Right lobe of liver (tissue), 6 donors: ENCODE measurements around the gene COX7A1. TPM values are rescaled to one million over a fixed set of nuclear protein-coding genes. Genes with fewer than 3 reads are reported as not detected.
"Not testable (repeated sequence)": the region's sequence is repeated elsewhere in the genome, so short reads cannot be mapped to it uniquely, and the experiment has no call there.

Experiments used
- ATAC-seq, 4 donors: fragments of 200-7000 bp; cut with Tn5 transposase; one replicate each; pipeline ENCODE4 v1.9.1; 2020; ENCODE audit warnings: mild to moderate bottlenecking in 4 of 4, moderate library complexity in 4 of 4
- DNase-seq, 3 donors: peaks; one replicate each; pipeline ENCODE4 v3.0.0-alpha.2; 2020
- H3K27ac ChIP-seq, 3 donors: fragments of 200-600 bp; one replicate each; pipeline ENCODE4 v1.8.0; 2022
- H3K27me3 ChIP-seq, 2 donors: fragments of 200-600 bp; one replicate each; pipeline ENCODE4 v1.8.0; 2022
- H3K36me3 ChIP-seq, 4 donors: fragments of 200-600 bp; sonication (generic) in 1 of 4; one replicate each; pipeline versions ENCODE4 v1.5.1 to v1.8.0; 2017 to 2022; ENCODE audit warnings: control low read depth in 1 of 4
- H3K4me1 ChIP-seq, 4 donors: fragments of 200-600 bp; sonication (generic) in 1 of 4; one replicate each; pipeline versions ENCODE4 v1.5.1 to v1.8.0; 2017 to 2022; ENCODE audit warnings: control low read depth in 1 of 4
- H3K4me3 ChIP-seq, 3 donors: fragments of 200-600 bp; one replicate each; pipeline ENCODE4 v1.8.0; 2022
- H3K9me3 ChIP-seq, 4 donors: fragments of 200-600 bp; sonication (generic) in 1 of 4; one replicate each; pipeline versions ENCODE4 v1.5.1 to v1.8.0; 2017 to 2022; ENCODE audit warnings: control low read depth in 1 of 4
- POLR2A ChIP-seq: fragments of 450-650 bp; IDR thresholded peaks from one replicate; pipeline ENCODE4 v1.6.1; 2017; ENCODE audit warnings: antibody characterized with exemption, mild to moderate bottlenecking
- WGBS: methylation state at CpG from one replicate; pipeline ENCODE4 v1.1.6; 2018; ENCODE audit warnings: low coverage, low lambda C conversion rate; ENCODE audit not compliant: insufficient coverage; ENCODE audit errors: missing lambda C conversion rate; 5-methylcytosine and 5-hydroxymethylcytosine counted together
- intact Hi-C, 2 donors: fragments of 100-400 bp; cut with DNase I; formaldehyde crosslinking; loops; one replicate each; pipeline versions ENCODE4 v1.11.2 to v1.14.1; 2022
- total RNA-seq, 6 experiments: library from RNA; depleted of rRNA in 2 of 6; stranded (reverse); fragments of >200 nt in 2 of 6; fragmentation: NEBNext Ultra II Directional in 3 of 6; extraction: Animal tissue kit (Norgen Biotek cat#: 25700) in 3 of 6; gene quantifications; one replicate each; pipeline versions ENCODE4 v1.1.0 to v1.2.4, GENCODE V29; 2016 to 2023
- TF ChIP-seq, protein P1 (sequence below), 4 donors: fragments of 200-600 bp in 3 of 4; fragments of 450-650 bp in 1 of 4; IDR thresholded peaks; one replicate each; pipeline versions ENCODE4 v1.5.1 to v1.8.0; 2016 to 2022; ENCODE audit warnings: antibody characterized with exemption in 4 of 4, mild to moderate bottlenecking in 2 of 4
- donor health status: DM: no; HTN: yes; CAD: no.
- donor health status: DM: no; HTN: no; CAD: no.
- donor health status: DM: no; HTN: no; CAD: no.
- donor health status: DM: no; HTN: yes; CAD: no.
- donor health status: DM: no; HTN: yes; CAD: no.

Gene COX7A1
- total RNA-seq, 6 experiments from 2014 or later = 1.0 to 6.2 (median 3.8) TPM

DNA sequence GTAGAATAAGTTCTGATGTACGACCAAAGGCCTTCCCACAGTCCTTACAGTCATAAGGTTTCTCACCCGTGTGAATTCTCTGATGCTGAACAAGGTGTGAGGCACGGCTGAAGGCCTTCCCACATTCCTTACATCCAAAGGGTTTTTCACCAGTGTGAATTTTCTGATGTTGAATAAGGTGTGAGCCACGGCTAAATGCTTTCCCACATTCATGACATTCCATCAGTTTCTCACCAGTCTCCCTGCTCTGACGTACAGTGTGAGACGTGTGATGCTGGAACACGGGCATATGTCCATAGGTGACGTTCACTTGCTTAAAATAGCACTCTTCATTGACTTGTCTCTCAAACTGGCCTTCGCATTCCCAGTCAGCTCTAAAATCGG, 31.0 kb upstream of the COX7A1 start:
- no peak overlapping the region for H3K4me3 ChIP-seq
- peaks cover 0 to 14% (median 4%) of the 10 kb centered on the region in 4 donors for H3K36me3 ChIP-seq
- intact Hi-C loops = no loop called here
- no peak for DNase-seq
- H3K4me1 ChIP-seq = no peaks in the 10 kb centered on the region
- H3K27me3 ChIP-seq = no peaks in the 10 kb centered on the region
- H3K27ac ChIP-seq = no peak overlapping the region
- ATAC-seq = no peak
- no peak for TF ChIP-seq POLR2A
- TF ChIP-seq, protein P1, sequence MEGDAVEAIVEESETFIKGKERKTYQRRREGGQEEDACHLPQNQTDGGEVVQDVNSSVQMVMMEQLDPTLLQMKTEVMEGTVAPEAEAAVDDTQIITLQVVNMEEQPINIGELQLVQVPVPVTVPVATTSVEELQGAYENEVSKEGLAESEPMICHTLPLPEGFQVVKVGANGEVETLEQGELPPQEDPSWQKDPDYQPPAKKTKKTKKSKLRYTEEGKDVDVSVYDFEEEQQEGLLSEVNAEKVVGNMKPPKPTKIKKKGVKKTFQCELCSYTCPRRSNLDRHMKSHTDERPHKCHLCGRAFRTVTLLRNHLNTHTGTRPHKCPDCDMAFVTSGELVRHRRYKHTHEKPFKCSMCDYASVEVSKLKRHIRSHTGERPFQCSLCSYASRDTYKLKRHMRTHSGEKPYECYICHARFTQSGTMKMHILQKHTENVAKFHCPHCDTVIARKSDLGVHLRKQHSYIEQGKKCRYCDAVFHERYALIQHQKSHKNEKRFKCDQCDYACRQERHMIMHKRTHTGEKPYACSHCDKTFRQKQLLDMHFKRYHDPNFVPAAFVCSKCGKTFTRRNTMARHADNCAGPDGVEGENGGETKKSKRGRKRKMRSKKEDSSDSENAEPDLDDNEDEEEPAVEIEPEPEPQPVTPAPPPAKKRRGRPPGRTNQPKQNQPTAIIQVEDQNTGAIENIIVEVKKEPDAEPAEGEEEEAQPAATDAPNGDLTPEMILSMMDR (IDR thresholded peaks at IDR 0.05) = no peak
- no peaks in the 10 kb centered on the region for H3K9me3 ChIP-seq
- 93% methylated on average over 9 of the region's 10 CpGs for WGBS

DNA sequence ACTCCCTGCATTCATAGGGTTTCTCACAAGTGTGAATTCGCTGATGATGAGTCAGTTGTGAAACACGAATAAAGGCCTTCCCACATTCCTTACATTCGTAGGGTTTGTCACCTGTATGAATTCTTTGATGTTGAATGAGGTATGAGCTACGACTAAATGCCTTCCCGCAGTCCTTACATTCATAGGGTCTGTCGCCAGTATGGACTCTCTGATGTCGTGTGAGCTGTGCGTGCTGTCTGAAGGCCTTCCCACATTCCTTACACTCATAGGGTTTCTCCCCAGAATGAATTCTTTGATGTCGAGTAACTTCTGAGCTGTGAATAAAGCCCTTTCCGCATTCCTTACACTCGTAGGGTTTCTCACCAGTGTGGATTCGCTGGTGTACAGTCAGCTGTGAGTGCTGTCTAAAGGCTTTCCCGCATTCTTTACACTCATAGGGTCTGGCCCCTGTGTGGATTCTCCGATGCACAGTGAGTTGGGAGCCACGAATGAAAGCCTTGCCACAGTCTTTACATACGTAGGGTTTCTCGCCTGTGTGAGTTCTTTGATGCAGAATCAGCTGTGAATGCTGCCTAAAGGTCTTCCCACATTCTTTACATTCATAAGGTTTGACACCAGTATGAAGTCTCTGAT, 30.5 kb upstream of the COX7A1 start:
- ATAC-seq = no peak
- intact Hi-C loops = no loop called here
- Histone ChIP-seq H3K9me3 (no peaks in the 10 kb centered on the region), H3K4me3 (no peak overlapping the region), H3K4me1 (no peaks in the 10 kb centered on the region), H3K36me3 (peaks cover 0 to 14% (median 4%) of the 10 kb centered on the region in 4 donors), H3K27ac (no peak overlapping the region), H3K27me3 (no peaks in the 10 kb centered on the region)
- TF ChIP-seq, protein P1 (IDR thresholded peaks at IDR 0.05) = no peak
- TF ChIP-seq POLR2A = no peak
- WGBS = 88% methylated on average over 13 of the region's 17 CpGs
- DNase-seq = no peak

DNA sequence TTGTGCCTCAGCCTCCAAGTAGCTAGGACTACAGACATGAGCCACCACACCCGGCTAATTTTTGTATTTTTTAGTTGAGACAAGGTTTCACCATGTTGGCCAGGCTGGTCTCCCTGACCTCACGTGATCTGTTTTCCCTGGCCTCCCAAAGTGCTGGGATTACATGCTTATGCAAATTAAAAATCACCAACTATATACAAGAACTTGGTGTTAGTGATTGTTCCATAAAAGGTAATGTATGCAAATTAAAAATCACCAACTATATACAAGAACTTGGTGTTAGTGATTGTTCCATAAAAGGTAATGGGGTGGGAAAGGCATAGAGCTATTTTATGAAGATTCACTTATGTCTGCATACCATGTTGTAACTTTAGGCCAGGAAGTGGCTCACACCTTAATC, 26.8 kb upstream of the COX7A1 start:
- H3K9me3 ChIP-seq, DNase-seq, H3K27me3 ChIP-seq, intact Hi-C loops, H3K27ac ChIP-seq, ATAC-seq, H3K4me3 ChIP-seq, H3K4me1 ChIP-seq: not testable (repeated sequence)
- H3K36me3 ChIP-seq = peaks cover 0 to 14% (median 4%) of the 10 kb centered on the region in 4 donors
- 64% methylated on average over 2 of the region's 2 CpGs for WGBS

DNA sequence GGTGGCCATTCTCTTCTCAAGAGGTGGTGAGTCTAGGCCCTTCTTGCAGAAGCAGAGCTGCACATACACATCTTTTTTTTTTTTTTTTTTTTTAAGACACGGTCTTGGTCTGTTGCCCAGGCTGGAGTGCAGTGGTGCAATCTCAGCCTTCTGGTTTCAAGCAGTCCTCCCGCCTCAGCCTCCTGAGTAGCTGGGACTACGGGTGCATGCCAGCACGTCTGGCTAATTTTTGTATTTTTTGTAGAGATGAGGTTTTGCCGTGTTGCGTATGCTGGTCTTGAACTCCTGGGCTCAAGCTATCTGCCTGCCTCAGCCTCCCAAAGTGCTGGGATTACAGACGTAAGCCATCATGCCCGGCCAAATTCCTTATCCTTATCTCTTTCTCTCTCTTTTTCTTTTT, 21.6 kb upstream of the COX7A1 start:
- H3K4me3 ChIP-seq, H3K9me3 ChIP-seq, H3K36me3 ChIP-seq, H3K27me3 ChIP-seq, DNase-seq, H3K4me1 ChIP-seq, ATAC-seq, H3K27ac ChIP-seq: not testable (repeated sequence)
- intact Hi-C loops = loop anchor here in 1 of 2 donors (5.0 kb wide), 1 partner anchor 47 kb away; no protein-coding TSS in a partner anchor
- 65% methylated on average over 7 of the region's 8 CpGs for WGBS

DNA sequence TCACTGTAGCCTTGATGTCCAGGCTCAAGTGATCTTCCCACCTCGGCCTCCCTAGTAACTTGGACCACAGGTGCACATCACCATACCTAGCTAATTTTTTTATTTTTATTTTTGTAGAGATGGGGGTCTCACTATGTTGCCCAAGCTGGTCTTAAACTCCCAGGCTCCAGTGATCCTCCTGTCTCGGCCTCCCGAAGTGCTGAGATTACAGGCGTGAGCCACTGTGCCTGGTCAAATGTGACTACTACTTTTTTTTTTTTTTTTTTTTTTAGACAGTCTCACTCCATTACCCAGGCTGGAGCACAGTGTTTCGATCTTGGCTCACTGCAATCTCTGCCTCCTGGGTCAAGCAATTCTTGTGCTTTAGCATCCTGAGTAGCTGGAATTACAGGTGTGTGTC, 20.6 kb upstream of the COX7A1 start:
- DNase-seq = no peak
- Histone ChIP-seq H3K27ac (no peak overlapping the region), H3K36me3 (no peaks in the 10 kb centered on the region), H3K27me3 (no peaks in the 10 kb centered on the region), H3K4me3 (no peak overlapping the region), H3K4me1 (no peaks in the 10 kb centered on the region), H3K9me3 (no peaks in the 10 kb centered on the region)
- TF ChIP-seq, protein P1 (IDR thresholded peaks at IDR 0.05) = no peak
- TF ChIP-seq POLR2A = no peak
- no peak for ATAC-seq
- intact Hi-C loops = loop anchor here in 1 of 2 donors (5.0 kb wide), 1 partner anchor 46 kb away; no protein-coding TSS in a partner anchor
- 87% methylated on average over 4 of the region's 5 CpGs for WGBS
